Measurements from ENCODE around the gene ATG10.

The ATG10 gene

DNA sequence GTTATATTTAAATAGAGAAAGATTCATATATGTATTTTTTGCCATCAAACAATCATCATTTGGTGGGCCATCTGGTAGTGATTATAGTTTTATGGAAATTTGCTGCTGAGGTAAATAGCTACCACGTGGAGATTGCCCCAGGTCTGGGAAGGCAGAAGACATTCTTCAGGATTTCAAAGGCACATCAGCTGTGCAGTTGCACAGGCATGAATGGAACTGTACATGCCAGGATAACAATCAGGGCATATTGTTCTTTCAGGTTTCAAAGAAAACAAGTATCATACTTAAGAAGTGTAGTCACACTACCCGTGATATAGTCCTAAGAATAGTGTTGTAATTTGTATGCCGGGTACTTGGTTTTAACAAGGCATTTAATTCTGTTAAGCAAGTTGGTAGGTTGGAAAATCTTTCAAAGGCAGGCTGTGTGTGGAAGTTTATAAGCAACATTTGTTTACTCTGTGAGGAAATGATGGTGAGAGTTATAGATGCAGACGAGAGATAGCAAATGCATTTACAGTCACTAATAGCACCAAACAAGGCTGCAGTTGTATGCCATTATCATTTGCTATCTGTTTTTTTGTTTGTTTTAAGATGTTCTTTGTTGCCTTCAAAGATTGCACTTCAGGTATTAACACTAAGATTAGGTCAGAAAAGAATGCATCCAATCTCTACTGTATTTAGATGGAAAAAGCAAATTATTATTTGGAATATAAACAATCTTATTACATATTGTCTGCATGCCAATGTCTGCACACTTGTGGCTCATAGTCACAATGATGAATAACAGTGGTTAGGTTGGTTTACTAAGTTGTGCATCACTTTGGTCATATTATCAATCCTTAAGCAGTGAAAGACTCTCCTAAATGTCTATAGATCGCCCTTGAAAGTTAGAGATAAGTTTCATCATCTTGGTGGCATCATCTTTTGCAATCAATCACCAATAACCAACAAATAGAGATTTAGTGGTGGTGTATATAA lies 251.1 kb downstream of the ATG10 start:
- POLR2A ChIA-PET: interaction anchor here (0.5 kb wide), 1 partner anchor 55 kb away, joined by 5 read pairs; the partner anchor contains the start of gene RPS23
- TF ChIP-seq, protein P1, sequence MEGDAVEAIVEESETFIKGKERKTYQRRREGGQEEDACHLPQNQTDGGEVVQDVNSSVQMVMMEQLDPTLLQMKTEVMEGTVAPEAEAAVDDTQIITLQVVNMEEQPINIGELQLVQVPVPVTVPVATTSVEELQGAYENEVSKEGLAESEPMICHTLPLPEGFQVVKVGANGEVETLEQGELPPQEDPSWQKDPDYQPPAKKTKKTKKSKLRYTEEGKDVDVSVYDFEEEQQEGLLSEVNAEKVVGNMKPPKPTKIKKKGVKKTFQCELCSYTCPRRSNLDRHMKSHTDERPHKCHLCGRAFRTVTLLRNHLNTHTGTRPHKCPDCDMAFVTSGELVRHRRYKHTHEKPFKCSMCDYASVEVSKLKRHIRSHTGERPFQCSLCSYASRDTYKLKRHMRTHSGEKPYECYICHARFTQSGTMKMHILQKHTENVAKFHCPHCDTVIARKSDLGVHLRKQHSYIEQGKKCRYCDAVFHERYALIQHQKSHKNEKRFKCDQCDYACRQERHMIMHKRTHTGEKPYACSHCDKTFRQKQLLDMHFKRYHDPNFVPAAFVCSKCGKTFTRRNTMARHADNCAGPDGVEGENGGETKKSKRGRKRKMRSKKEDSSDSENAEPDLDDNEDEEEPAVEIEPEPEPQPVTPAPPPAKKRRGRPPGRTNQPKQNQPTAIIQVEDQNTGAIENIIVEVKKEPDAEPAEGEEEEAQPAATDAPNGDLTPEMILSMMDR (IDR thresholded peaks at IDR 0.05; ENCODE audit: control extremely low read depth, extremely low read depth, low read depth, missing control alignments): no peak
- DNase-seq (ENCODE audit: extremely low spot score): no peak
- CTCF ChIA-PET: interaction anchor here (1.0 kb wide), 1 partner anchor 8 kb away, joined by 3 read pairs; no protein-coding TSS in a partner anchor

DNA sequence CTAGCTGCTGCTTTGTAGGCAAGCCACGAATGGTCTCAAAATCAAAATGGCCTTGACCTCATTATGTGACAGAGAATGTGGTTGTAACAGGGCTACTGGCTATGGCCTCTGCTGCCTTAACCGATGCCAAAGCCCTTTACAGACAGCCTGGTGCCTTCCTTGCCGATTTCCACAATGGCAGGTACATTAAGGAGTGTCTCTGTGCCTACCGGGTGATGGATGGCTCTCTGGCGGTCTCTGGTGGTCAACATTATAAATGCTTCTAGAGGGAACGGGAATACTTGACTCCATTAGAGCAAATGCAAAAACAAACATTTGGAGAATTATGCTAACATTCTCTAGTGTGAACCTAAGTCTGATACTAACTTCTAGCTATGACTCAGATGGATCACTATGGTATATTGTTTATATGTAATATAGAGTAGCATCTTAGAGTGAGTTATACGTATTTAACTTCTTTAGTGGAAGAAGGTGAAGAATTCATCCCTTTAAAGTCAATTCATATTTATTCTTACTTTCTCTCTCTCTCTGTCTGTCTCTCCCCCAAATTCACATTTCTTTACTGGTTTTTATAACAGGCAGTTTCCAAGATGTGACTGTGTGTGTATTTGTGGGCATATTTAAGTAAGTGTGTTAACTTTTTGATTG lies 253.8 kb downstream of the ATG10 start:
- TF ChIP-seq, protein P1 (IDR thresholded peaks at IDR 0.05; ENCODE audit: control extremely low read depth, extremely low read depth, low read depth, missing control alignments): peak; percentile 69
- ChIA-PET POLR2A (no interaction called here), CTCF (interaction anchor here (0.6 to 3.0 kb wide), 53 partner anchors 9 to 1118 kb away, joined by 3 to 35 read pairs (median 3); no protein-coding TSS in a partner anchor)
- peak; percentile 57 for DNase-seq (ENCODE audit: extremely low spot score)

DNA sequence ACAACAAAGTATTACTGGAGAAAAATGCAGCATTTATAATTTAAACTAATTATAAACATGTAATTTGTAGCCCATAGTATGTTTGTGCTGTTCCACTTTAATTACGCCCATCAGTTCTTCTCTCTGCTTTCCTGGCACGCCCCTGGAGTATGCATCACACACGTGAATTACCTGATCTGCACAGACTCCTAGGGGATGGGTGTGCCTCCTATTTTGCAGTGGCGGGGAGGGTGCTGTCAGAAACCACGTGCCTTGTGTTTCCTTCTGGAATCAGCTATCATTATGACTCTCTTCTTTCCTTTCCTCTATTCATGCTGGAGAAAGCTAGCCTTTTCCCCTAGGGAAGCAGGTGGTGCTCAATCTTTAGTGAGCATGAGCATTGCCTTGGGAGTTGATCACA lies 263.1 kb downstream of the ATG10 start:
- CTCF ChIA-PET: interaction anchor here (0.7 to 2.2 kb wide), 5 partner anchors 9 to 286 kb away, joined by 3 to 15 read pairs (median 3); no protein-coding TSS in a partner anchor
- TF ChIP-seq, protein P1 (IDR thresholded peaks at IDR 0.05; ENCODE audit: control extremely low read depth, extremely low read depth, low read depth, missing control alignments): no peak
- no peak for DNase-seq (ENCODE audit: extremely low spot score)
- POLR2A ChIA-PET: no interaction called here

DNA sequence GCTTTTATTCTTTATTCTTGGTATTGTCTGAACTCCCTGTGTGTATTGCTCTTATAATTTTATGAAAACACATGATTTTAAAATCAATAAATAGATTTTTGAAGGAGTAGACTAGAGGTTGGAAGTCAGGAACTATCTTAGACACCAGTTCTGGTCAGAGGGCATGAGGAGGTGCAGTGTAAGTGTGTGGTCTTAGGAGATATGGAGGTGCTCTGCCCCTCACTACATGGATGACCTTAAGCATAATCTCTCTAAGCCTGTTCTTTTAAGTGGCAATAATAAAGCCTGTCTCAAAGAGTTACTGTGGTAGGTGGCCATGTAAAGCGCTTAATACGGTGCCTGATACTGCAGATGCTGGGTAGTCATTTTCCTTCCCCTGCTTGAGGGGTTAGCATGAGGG lies 272.3 kb downstream of the ATG10 start:
- CTCF ChIA-PET: interaction anchor here (1.1 to 1.9 kb wide), 3 partner anchors 9 to 14 kb away, joined by 3 to 4 read pairs (median 4); no protein-coding TSS in a partner anchor
- TF ChIP-seq, protein P1 (IDR thresholded peaks at IDR 0.05; ENCODE audit: control extremely low read depth, extremely low read depth, low read depth, missing control alignments): no peak
- POLR2A ChIA-PET: no interaction called here
- no peak for DNase-seq (ENCODE audit: extremely low spot score)

DNA sequence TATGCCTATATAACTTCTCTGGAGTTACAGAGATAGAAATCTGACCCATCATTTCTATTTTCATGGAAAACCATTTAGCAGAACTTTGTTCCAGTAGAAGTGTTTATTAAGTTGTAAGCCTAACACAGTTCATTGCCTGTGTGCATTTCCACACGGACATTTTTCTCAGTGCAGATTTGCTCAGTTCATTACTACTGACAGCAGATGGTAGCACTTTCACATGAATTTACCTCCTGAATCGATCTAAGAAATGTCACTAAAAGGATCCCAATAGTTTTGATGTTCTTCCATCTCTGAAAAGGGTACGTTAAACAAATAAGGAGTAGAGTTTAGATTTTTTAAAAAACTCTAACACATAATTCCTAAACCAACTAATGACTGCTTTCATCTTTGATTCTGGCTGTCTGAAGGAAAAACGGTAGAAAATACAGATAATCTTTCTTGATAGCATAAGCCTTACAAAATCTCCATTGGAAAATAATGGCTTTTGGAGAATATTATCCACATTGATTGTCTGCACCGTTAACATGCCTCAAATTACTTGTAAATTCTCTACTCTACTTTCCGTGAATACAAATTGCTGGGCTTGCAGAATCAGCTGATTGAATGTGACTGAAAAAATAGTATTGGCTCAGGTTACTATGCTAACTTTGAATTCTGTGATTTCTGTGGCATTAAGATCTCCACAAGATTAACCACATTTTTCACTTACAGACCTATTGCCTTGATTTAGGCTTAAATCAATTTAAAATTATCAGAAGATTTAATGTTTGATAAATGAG lies 273.2 kb downstream of the ATG10 start:
- DNase-seq (ENCODE audit: extremely low spot score): no peak
- CTCF ChIA-PET: no interaction called here
- POLR2A ChIA-PET: no interaction called here
- TF ChIP-seq, protein P1 (IDR thresholded peaks at IDR 0.05; ENCODE audit: control extremely low read depth, extremely low read depth, low read depth, missing control alignments): no peak
